HEK293 (cell line): Measurements from ENCODE around the gene TRAF3IP3.

Source experiments
- BCL11A ChIP-seq: fragments of 450-650 bp; formaldehyde crosslinking; IDR thresholded peaks from 2 replicates; pipeline ENCODE4 v1.5.1; 2016; ENCODE audit warnings: low read depth, missing biosample characterization, missing genetic modification characterization
- GLI2 ChIP-seq: fragments of 450-650 bp; formaldehyde crosslinking; IDR thresholded peaks from 2 replicates; pipeline ENCODE4; 2017; ENCODE audit warnings: missing biosample characterization, missing genetic modification characterization, low read depth, borderline replicate concordance
- GLI4 ChIP-seq: fragments of 450-650 bp; formaldehyde crosslinking; IDR thresholded peaks from 2 replicates; pipeline ENCODE4 v1.5.1; 2016; ENCODE audit warnings: missing biosample characterization, missing genetic modification characterization
- REPIN1 ChIP-seq: fragments of 450-650 bp; formaldehyde crosslinking; IDR thresholded peaks from 2 replicates; pipeline ENCODE4 v1.5.1; 2017; ENCODE audit warnings: missing biosample characterization, missing genetic modification characterization, low read depth
- SALL2 ChIP-seq: fragments of 450-650 bp; formaldehyde crosslinking; IDR thresholded peaks from 2 replicates; pipeline ENCODE4 v1.5.0; 2017; ENCODE audit warnings: missing biosample characterization, mild to moderate bottlenecking, missing genetic modification characterization, borderline replicate concordance
- SP7 ChIP-seq: fragments of 450-650 bp; formaldehyde crosslinking; IDR thresholded peaks from 2 replicates; pipeline ENCODE4 v1.5.1; 2016; ENCODE audit warnings: missing biosample characterization, missing genetic modification characterization
- ZBTB17 ChIP-seq: fragments of 450-650 bp; formaldehyde crosslinking; IDR thresholded peaks from 2 replicates; pipeline ENCODE4 v1.5.1; 2016; ENCODE audit warnings: missing biosample characterization, missing genetic modification characterization
- ZBTB6 ChIP-seq: fragments of 450-650 bp; formaldehyde crosslinking; IDR thresholded peaks from 2 replicates; pipeline ENCODE4 v1.5.1; 2017; ENCODE audit warnings: missing biosample characterization, missing genetic modification characterization
- ZFP69B ChIP-seq: fragments of 450-650 bp; formaldehyde crosslinking; IDR thresholded peaks from 2 replicates; pipeline ENCODE4 v1.5.1; 2016; ENCODE audit warnings: missing biosample characterization, missing genetic modification characterization
- ZNF132 ChIP-seq: fragments of 450-650 bp; formaldehyde crosslinking; IDR thresholded peaks from 2 replicates; pipeline ENCODE4 v1.5.1; 2017; ENCODE audit warnings: missing biosample characterization, missing genetic modification characterization, borderline replicate concordance
- ZNF138 ChIP-seq: fragments of 450-650 bp; formaldehyde crosslinking; IDR thresholded peaks from 2 replicates; pipeline ENCODE4 v1.5.1; 2016; ENCODE audit warnings: missing biosample characterization, missing genetic modification characterization, borderline replicate concordance
- ZNF221 ChIP-seq: fragments of 450-650 bp; formaldehyde crosslinking; IDR thresholded peaks from 2 replicates; pipeline ENCODE4 v1.5.1; 2017; ENCODE audit warnings: missing biosample characterization, missing genetic modification characterization, borderline replicate concordance
- ZNF223 ChIP-seq: fragments of 450-650 bp; formaldehyde crosslinking; IDR thresholded peaks from 2 replicates; pipeline ENCODE4 v1.5.1; 2016; ENCODE audit warnings: missing biosample characterization, missing genetic modification characterization
- ZNF324 ChIP-seq: fragments of 450-650 bp; formaldehyde crosslinking; IDR thresholded peaks from 2 replicates; pipeline ENCODE4 v1.5.1; 2016; ENCODE audit warnings: missing biosample characterization, missing genetic modification characterization
- ZNF514 ChIP-seq: fragments of 450-650 bp; formaldehyde crosslinking; IDR thresholded peaks from 2 replicates; pipeline ENCODE4 v1.5.1; 2016; ENCODE audit warnings: missing biosample characterization, missing genetic modification characterization
- ZNF544 ChIP-seq: fragments of 450-650 bp; formaldehyde crosslinking; IDR thresholded peaks from 2 replicates; pipeline ENCODE4 v1.5.0; 2017; ENCODE audit warnings: missing biosample characterization, missing genetic modification characterization
- ZNF629 ChIP-seq: fragments of 450-650 bp; formaldehyde crosslinking; IDR thresholded peaks from 2 replicates; pipeline ENCODE4 v1.5.1; 2017; ENCODE audit warnings: missing biosample characterization, missing genetic modification characterization
- ZNF677 ChIP-seq: fragments of 450-650 bp; IDR thresholded peaks from 2 replicates; pipeline ENCODE4 v1.5.0; 2018; ENCODE audit warnings: missing biosample characterization, mild to moderate bottlenecking, missing genetic modification characterization, moderate library complexity
- ZNF76 ChIP-seq: fragments of 450-650 bp; formaldehyde crosslinking; IDR thresholded peaks from 2 replicates; pipeline ENCODE4; 2016; ENCODE audit warnings: low read depth, missing biosample characterization, missing genetic modification characterization, borderline replicate concordance
- ZNF768 ChIP-seq: fragments of 450-650 bp; formaldehyde crosslinking; IDR thresholded peaks from 2 replicates; pipeline ENCODE4 v1.5.1; 2018; ENCODE audit warnings: missing biosample characterization, mild to moderate bottlenecking, missing genetic modification characterization
- ZSCAN18 ChIP-seq: fragments of 450-650 bp; formaldehyde crosslinking; IDR thresholded peaks from 2 replicates; pipeline ENCODE4 v1.5.1; 2016; ENCODE audit warnings: missing biosample characterization, missing genetic modification characterization
- TF ChIP-seq, protein P1 (sequence below): fragments of 450-650 bp; formaldehyde crosslinking; IDR thresholded peaks from 2 replicates; pipeline ENCODE4 v1.5.1; 2017; ENCODE audit warnings: missing biosample characterization, missing genetic modification characterization
- TF ChIP-seq, protein P2 (sequence below): IDR thresholded peaks from 2 replicates; pipeline ENCODE4 v1.6.1; 2011; ENCODE audit warnings: mild to moderate bottlenecking, low read depth, low read length, borderline replicate concordance
- TF ChIP-seq, protein P3 (sequence below): fragments of 450-650 bp; IDR thresholded peaks from 2 replicates; pipeline ENCODE4 v1.5.1; 2018; ENCODE audit warnings: missing biosample characterization, mild to moderate bottlenecking, missing genetic modification characterization
- TF ChIP-seq, protein P4 (sequence below): fragments of 450-650 bp; formaldehyde crosslinking; IDR thresholded peaks from 2 replicates; pipeline ENCODE4 v1.5.1; 2016; ENCODE audit warnings: missing biosample characterization, missing genetic modification characterization, borderline replicate concordance

TRAF3IP3 gene

DNA sequence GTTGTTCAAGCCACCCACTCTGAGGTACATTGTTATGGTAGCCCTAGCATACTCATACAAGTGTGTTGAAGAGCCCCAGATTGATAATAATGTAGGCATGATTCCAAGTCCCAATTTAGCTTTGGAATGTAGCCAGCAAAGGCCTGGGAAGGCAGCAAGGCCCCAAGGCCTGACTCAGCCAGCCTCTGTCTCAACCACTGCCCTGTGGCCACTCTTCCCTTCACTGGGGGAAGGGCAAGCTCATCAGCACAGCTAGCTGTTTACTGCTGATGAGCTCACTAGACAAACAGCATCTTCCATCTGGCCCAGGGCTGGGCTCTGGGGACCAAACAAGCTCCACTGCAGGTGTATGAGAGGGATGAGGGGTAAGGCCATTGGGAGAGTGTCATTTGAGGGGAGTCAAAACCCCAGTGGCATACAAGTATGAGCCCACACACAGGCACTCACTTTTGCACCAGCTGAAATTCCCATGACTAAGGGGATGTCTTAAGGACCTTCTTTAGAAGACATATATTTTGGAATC is 52.3 kb downstream of the TRAF3IP3 start (continued):
- TF ChIP-seq SALL2 (tag by site-specific recombination) (no peak), ZNF768 (tag by site-specific recombination) (no peak), SP7 (tag by site-specific recombination) (peak; percentile 50; the same call in 1 of the 2 replicates), ZNF132 (tag by site-specific recombination) (no peak), ZNF76 (tag by site-specific recombination) (no peak), ZNF677 (no peak), ZNF221 (tag by site-specific recombination) (no peak), ZNF223 (tag by site-specific recombination) (no peak), GLI2 (tag by site-specific recombination) (no peak; the same call in 1 of the 2 replicates), ZNF544 (tag by site-specific recombination) (no peak), BCL11A (tag by site-specific recombination) (no peak), ZBTB17 (tag by site-specific recombination) (0 out of 2 replicates have a peak, but pooled peaks have one; percentile 24), REPIN1 (no peak), ZBTB6 (tag by site-specific recombination) (no peak), ZSCAN18 (no peak), ZNF629 (tag by site-specific recombination) (peak; percentile 83), ZNF514 (tag by site-specific recombination) (no peak), ZFP69B (tag by site-specific recombination) (no peak), ZNF138 (tag by site-specific recombination) (no peak), GLI4 (no peak), ZNF324 (tag by site-specific recombination) (no peak)
- TF ChIP-seq, protein P1, sequence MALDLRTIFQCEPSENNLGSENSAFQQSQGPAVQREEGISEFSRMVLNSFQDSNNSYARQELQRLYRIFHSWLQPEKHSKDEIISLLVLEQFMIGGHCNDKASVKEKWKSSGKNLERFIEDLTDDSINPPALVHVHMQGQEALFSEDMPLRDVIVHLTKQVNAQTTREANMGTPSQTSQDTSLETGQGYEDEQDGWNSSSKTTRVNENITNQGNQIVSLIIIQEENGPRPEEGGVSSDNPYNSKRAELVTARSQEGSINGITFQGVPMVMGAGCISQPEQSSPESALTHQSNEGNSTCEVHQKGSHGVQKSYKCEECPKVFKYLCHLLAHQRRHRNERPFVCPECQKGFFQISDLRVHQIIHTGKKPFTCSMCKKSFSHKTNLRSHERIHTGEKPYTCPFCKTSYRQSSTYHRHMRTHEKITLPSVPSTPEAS: no peak
- TF ChIP-seq, protein P2, sequence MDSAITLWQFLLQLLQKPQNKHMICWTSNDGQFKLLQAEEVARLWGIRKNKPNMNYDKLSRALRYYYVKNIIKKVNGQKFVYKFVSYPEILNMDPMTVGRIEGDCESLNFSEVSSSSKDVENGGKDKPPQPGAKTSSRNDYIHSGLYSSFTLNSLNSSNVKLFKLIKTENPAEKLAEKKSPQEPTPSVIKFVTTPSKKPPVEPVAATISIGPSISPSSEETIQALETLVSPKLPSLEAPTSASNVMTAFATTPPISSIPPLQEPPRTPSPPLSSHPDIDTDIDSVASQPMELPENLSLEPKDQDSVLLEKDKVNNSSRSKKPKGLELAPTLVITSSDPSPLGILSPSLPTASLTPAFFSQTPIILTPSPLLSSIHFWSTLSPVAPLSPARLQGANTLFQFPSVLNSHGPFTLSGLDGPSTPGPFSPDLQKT: no peak
- TF ChIP-seq, protein P3, sequence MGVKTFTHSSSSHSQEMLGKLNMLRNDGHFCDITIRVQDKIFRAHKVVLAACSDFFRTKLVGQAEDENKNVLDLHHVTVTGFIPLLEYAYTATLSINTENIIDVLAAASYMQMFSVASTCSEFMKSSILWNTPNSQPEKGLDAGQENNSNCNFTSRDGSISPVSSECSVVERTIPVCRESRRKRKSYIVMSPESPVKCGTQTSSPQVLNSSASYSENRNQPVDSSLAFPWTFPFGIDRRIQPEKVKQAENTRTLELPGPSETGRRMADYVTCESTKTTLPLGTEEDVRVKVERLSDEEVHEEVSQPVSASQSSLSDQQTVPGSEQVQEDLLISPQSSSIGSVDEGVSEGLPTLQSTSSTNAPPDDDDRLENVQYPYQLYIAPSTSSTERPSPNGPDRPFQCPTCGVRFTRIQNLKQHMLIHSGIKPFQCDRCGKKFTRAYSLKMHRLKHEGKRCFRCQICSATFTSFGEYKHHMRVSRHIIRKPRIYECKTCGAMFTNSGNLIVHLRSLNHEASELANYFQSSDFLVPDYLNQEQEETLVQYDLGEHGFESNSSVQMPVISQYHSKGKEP (tag by site-specific recombination): no peak
- TF ChIP-seq, protein P4, sequence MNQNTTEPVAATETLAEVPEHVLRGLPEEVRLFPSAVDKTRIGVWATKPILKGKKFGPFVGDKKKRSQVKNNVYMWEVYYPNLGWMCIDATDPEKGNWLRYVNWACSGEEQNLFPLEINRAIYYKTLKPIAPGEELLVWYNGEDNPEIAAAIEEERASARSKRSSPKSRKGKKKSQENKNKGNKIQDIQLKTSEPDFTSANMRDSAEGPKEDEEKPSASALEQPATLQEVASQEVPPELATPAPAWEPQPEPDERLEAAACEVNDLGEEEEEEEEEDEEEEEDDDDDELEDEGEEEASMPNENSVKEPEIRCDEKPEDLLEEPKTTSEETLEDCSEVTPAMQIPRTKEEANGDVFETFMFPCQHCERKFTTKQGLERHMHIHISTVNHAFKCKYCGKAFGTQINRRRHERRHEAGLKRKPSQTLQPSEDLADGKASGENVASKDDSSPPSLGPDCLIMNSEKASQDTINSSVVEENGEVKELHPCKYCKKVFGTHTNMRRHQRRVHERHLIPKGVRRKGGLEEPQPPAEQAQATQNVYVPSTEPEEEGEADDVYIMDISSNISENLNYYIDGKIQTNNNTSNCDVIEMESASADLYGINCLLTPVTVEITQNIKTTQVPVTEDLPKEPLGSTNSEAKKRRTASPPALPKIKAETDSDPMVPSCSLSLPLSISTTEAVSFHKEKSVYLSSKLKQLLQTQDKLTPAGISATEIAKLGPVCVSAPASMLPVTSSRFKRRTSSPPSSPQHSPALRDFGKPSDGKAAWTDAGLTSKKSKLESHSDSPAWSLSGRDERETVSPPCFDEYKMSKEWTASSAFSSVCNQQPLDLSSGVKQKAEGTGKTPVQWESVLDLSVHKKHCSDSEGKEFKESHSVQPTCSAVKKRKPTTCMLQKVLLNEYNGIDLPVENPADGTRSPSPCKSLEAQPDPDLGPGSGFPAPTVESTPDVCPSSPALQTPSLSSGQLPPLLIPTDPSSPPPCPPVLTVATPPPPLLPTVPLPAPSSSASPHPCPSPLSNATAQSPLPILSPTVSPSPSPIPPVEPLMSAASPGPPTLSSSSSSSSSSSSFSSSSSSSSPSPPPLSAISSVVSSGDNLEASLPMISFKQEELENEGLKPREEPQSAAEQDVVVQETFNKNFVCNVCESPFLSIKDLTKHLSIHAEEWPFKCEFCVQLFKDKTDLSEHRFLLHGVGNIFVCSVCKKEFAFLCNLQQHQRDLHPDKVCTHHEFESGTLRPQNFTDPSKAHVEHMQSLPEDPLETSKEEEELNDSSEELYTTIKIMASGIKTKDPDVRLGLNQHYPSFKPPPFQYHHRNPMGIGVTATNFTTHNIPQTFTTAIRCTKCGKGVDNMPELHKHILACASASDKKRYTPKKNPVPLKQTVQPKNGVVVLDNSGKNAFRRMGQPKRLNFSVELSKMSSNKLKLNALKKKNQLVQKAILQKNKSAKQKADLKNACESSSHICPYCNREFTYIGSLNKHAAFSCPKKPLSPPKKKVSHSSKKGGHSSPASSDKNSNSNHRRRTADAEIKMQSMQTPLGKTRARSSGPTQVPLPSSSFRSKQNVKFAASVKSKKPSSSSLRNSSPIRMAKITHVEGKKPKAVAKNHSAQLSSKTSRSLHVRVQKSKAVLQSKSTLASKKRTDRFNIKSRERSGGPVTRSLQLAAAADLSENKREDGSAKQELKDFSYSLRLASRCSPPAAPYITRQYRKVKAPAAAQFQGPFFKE: no peak
